GM12878 (cell line): ENCODE data around the gene FFAR3. TPM values are rescaled to one million over a fixed set of nuclear protein-coding genes. Genes with fewer than 3 reads are reported as not detected.

Source experiments
- ATAC-seq: fragments of 200-7000 bp; cut with Tn5 transposase; 3 replicates; pipeline ENCODE4 v1.9.1; 2020; ENCODE audit warnings: mild to moderate bottlenecking, moderate library complexity
- BruUV-seq: library from RNA; stranded (reverse); fragments of 400-500 nt; replicated peaks from 2 replicates; lab custom pipeline; 2021; lab: Mats Ljungman, UMichigan
- CTCF ChIA-PET: fragments of 300-600 bp; sonication (Branson Sonifier 250); formaldehyde crosslinking; extraction: SDS; loops from one replicate; lab custom pipeline; 2021; ENCODE audit warnings: inconsistent platforms; lab: Yijun Ruan, JAX
- POLR2A ChIA-PET: fragments of 350-600 bp; formaldehyde crosslinking; extraction: SDS; loops from one replicate; lab custom pipeline; 2021; ENCODE audit warnings: inconsistent platforms; lab: Charles Lee
- RAD21 ChIA-PET: fragments of 300-600 bp; sonication (Branson Sonifier 250); formaldehyde crosslinking; loops from one replicate; lab custom pipeline; 2023; ENCODE audit warnings: antibody characterized with exemption; ENCODE audit not compliant: unreplicated experiment; lab: Charles Lee
- SMC1A ChIA-PET: fragments of 300-600 bp; sonication (Branson Sonifier 250); formaldehyde crosslinking; loops from one replicate; lab custom pipeline; 2023; ENCODE audit not compliant: unreplicated experiment, uncharacterized antibody; lab: Charles Lee
- DNase-seq: peaks from one replicate; pipeline ENCODE4 v3.0.0-alpha.2; 2011; ENCODE audit warnings: low read depth, low spot score
- FAIRE-seq: peaks from 3 replicates; lab custom pipeline; 2011; peaks lifted over from hg19 to GRCh38; lab: Jason Lieb, UNC
- H2AFZ ChIP-seq: 2 replicates; pipeline ENCODE4 v1.6.0; 2011; ENCODE audit warnings: low read depth, low read length, control low read depth; ENCODE audit not compliant: control insufficient read depth
- H3K27ac ChIP-seq: 2 replicates; pipeline ENCODE4 v1.5.1; 2011; ENCODE audit warnings: control low read depth; ENCODE audit not compliant: control insufficient read depth, insufficient read depth
- H3K27me3 ChIP-seq, 2 experiments: replicated peaks in 1 of 2; 2 replicates each; pipeline versions ENCODE4 v1.6.0 to v1.6.1; 2011; ENCODE audit warnings: low read length in 1 of 2; ENCODE audit not compliant: control insufficient read depth in 2 of 2, insufficient read depth in 2 of 2
- H3K36me3 ChIP-seq, 2 experiments: 2 replicates each; pipeline ENCODE4 v1.5.1; 2011; ENCODE audit warnings: low read length in 1 of 2; ENCODE audit not compliant: control insufficient read depth in 2 of 2, insufficient read depth in 2 of 2
- H3K4me1 ChIP-seq: 2 replicates; pipeline ENCODE4 v1.6.1; 2011; ENCODE audit warnings: mild to moderate bottlenecking, low read length, moderate library complexity, mixed read lengths; ENCODE audit not compliant: control insufficient read depth, insufficient read depth
- H3K4me2 ChIP-seq: 2 replicates; pipeline ENCODE4 v1.6.0; 2011; ENCODE audit warnings: control low read depth; ENCODE audit not compliant: control insufficient read depth, insufficient read depth
- H3K4me3 ChIP-seq: fragments of 200-600 bp; sonication (generic); 2 replicates; pipeline ENCODE4 v1.5.1; 2016
- H3K79me2 ChIP-seq: 2 replicates; pipeline ENCODE4 v1.6.0; 2011; ENCODE audit warnings: low read length; ENCODE audit not compliant: control insufficient read depth, insufficient read depth
- H3K9ac ChIP-seq: 2 replicates; pipeline ENCODE4 v1.8.0; 2011; ENCODE audit warnings: low read length, control low read depth, mixed read lengths; ENCODE audit not compliant: control insufficient read depth, insufficient read depth
- H3K9me3 ChIP-seq: replicated peaks from 3 replicates; pipeline ENCODE4 v1.5.1; 2011; ENCODE audit warnings: mild to moderate bottlenecking, low read length; ENCODE audit not compliant: control insufficient read depth, insufficient read depth
- H4K20me1 ChIP-seq: 2 replicates; pipeline ENCODE4 v1.6.0; 2011; ENCODE audit not compliant: control insufficient read depth, insufficient read depth
- BACH1 ChIP-seq: fragments of 450-650 bp; IDR thresholded peaks from 2 replicates; pipeline ENCODE4 v1.6.1; 2017; ENCODE audit warnings: mild to moderate bottlenecking, borderline replicate concordance
- CHD4 ChIP-seq: fragments of 200-600 bp; sonication (generic); IDR thresholded peaks from 2 replicates; pipeline ENCODE4 v1.6.1; 2016; ENCODE audit warnings: mild to moderate bottlenecking
- EZH2 ChIP-seq: IDR thresholded peaks from 2 replicates; pipeline ENCODE4 v1.6.1; 2012; ENCODE audit warnings: low read depth, mild to moderate bottlenecking, control low read depth, inconsistent platforms, low read length, borderline replicate concordance; ENCODE audit not compliant: control insufficient read depth
- MLLT1 ChIP-seq: fragments of 450-650 bp; IDR thresholded peaks from 2 replicates; pipeline ENCODE4 v1.6.1; 2016; ENCODE audit warnings: mild to moderate bottlenecking
- NFYA ChIP-seq: IDR thresholded peaks from 2 replicates; pipeline ENCODE4 v1.6.1; 2011; ENCODE audit warnings: low read depth, mild to moderate bottlenecking, low read length, improper control_type of control experiment, borderline replicate concordance
- NFYB ChIP-seq: IDR thresholded peaks from 2 replicates; pipeline ENCODE4 v1.6.1; 2011; ENCODE audit warnings: low read depth, mild to moderate bottlenecking, low read length, improper control_type of control experiment, moderate library complexity; ENCODE audit not compliant: insufficient read depth
- NR2C1 ChIP-seq: fragments of 450-650 bp; IDR thresholded peaks from 2 replicates; pipeline ENCODE4 v1.6.1; 2017; ENCODE audit warnings: antibody characterized with exemption, mild to moderate bottlenecking, moderate library complexity
- NR2F1 ChIP-seq: fragments of 450-650 bp; conservative IDR thresholded peaks from 2 replicates; pipeline ENCODE4 v1.6.1; 2017; ENCODE audit warnings: mild to moderate bottlenecking
- POLR2AphosphoS2 ChIP-seq: IDR thresholded peaks from 2 replicates; pipeline ENCODE4 v1.6.1; 2011; ENCODE audit warnings: low read depth, mild to moderate bottlenecking, low read length, improper control_type of control experiment, moderate library complexity
- SIX5 ChIP-seq: IDR thresholded peaks from 2 replicates; pipeline ENCODE4 v1.6.1; 2011; ENCODE audit warnings: mild to moderate bottlenecking, low read depth, low read length, moderate library complexity; ENCODE audit not compliant: severe bottlenecking
- SMAD1 ChIP-seq: fragments of 450-650 bp; IDR thresholded peaks from 2 replicates; pipeline ENCODE4 v1.6.1; 2018; ENCODE audit warnings: mild to moderate bottlenecking, low read depth; ENCODE audit not compliant: partially characterized antibody
- SMAD5 ChIP-seq: IDR thresholded peaks from 2 replicates; pipeline ENCODE4 v1.6.1; 2016; ENCODE audit warnings: antibody characterized with exemption, low read depth
- SP1 ChIP-seq: IDR thresholded peaks from one replicate; pipeline ENCODE4 v1.6.1; 2011; ENCODE audit warnings: low read depth, low read length
- TCF12 ChIP-seq: IDR thresholded peaks from 2 replicates; pipeline ENCODE4 v1.6.1; 2011; ENCODE audit warnings: low read depth, mild to moderate bottlenecking, low read length
- YBX1 ChIP-seq: fragments of 450-650 bp; IDR thresholded peaks from 2 replicates; pipeline ENCODE4 v1.6.1; 2016; ENCODE audit warnings: antibody characterized with exemption
- YY1 ChIP-seq: IDR thresholded peaks from 2 replicates; pipeline ENCODE4 v1.6.1; 2011; ENCODE audit warnings: low read depth, mild to moderate bottlenecking, low read length
- ZNF207 ChIP-seq: fragments of 450-650 bp; IDR thresholded peaks from 2 replicates; pipeline ENCODE4 v1.6.1; 2014; ENCODE audit warnings: antibody characterized with exemption, mild to moderate bottlenecking, borderline replicate concordance
- ZNF384 ChIP-seq: IDR thresholded peaks from 2 replicates; pipeline ENCODE4 v1.6.1; 2012; ENCODE audit warnings: low read depth, mild to moderate bottlenecking, low read length, improper control_type of control experiment, borderline replicate concordance
- WGBS: methylation state at CpG from one replicate; pipeline ENCODE4 v1.1.6; 2016; ENCODE audit warnings: low lambda C conversion rate; ENCODE audit not compliant: insufficient replicate concordance, insufficient coverage; ENCODE audit errors: missing lambda C conversion rate; 5-methylcytosine and 5-hydroxymethylcytosine counted together
- in situ Hi-C: fragments of 300-500 bp; cut with MboI; formaldehyde crosslinking; loops from 9 replicates; pipeline ENCODE4 v1.14.3; 2018; ENCODE audit warnings: mixed read lengths
- intact Hi-C: fragments of 100-400 bp; cut with micrococcal nuclease; formaldehyde crosslinking; loops from one replicate; pipeline ENCODE4 v1.14.2; 2022; ENCODE audit not compliant: unreplicated experiment
- polyA plus RNA-seq, 11 experiments: library from polyadenylated mRNA; depleted of rRNA in 4 of 11; unstranded in 6 of 11; stranded (reverse) in 5 of 11; fragments of >200 nt; fragmentation: Nextera tagmentation in 4 of 11; fragmentation: Illumina TruSeq in 1 of 11; extraction: Ambion mirVana in 4 of 11; extraction: Trizol in 1 of 11; gene quantifications; 1 replicate in 1 of 11; 2 replicates in 10 of 11; pipeline versions ENCODE4 v1.2.1 to v1.2.3, GENCODE V29; 2011 to 2016; ENCODE audit warnings: inconsistent platforms in 2 of 11, missing spikeins in 2 of 11, low read depth in 1 of 11
- total RNA-seq, 4 experiments: library from RNA; depleted of rRNA in 3 of 4; stranded (reverse); fragments of >200 nt in 3 of 4; fragmentation: Illumina TruSeq in 1 of 4; extraction: Trizol in 1 of 4; gene quantifications; 2 replicates each; pipeline versions ENCODE4 v1.2.1 to v1.2.3, GENCODE V29; 2013 to 2021
- TF ChIP-seq, protein P1 (sequence below): fragments of 450-650 bp; IDR thresholded peaks from 2 replicates; pipeline ENCODE4 v1.6.1; 2017; ENCODE audit warnings: mild to moderate bottlenecking, moderate library complexity
- TF ChIP-seq, protein P2 (sequence below): IDR thresholded peaks from 2 replicates; pipeline ENCODE4 v1.6.1; 2012; ENCODE audit warnings: low read depth, low read length, improper control_type of control experiment

Gene FFAR3
- total and polyA plus RNA-seq, 10 of the 15 experiments (the other 5 are each of a cell fraction or from before 2014, with no cell fraction given): 0.15 to 0.18 TPM; not detected in 8

DNA sequence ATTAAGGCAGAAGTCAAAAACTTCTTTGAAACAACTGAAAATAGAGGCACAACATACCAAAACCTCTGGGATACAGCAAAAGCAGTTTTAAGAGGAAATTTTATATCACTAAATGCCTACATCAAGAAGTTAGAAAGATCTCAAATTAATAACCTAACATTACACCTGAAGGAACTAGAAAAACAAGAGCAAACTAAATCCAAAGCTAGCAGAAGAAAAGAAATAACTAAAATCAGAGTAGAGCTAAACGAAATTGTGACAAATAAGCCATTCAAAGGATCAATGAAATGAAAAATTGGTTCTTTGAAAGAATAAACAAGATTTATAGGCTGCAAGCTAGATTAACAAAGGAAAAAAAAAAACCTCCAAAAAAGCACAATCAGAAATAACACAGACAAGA lies 10.1 kb downstream of the FFAR3 start:
- SMC1A ChIA-PET: no interaction called here

More for the DNA sequence above, 10.1 kb downstream of the FFAR3 start:
- TF ChIP-seq ZNF384: no peak
- TF ChIP-seq BACH1: no peak
- TF ChIP-seq, protein P1, sequence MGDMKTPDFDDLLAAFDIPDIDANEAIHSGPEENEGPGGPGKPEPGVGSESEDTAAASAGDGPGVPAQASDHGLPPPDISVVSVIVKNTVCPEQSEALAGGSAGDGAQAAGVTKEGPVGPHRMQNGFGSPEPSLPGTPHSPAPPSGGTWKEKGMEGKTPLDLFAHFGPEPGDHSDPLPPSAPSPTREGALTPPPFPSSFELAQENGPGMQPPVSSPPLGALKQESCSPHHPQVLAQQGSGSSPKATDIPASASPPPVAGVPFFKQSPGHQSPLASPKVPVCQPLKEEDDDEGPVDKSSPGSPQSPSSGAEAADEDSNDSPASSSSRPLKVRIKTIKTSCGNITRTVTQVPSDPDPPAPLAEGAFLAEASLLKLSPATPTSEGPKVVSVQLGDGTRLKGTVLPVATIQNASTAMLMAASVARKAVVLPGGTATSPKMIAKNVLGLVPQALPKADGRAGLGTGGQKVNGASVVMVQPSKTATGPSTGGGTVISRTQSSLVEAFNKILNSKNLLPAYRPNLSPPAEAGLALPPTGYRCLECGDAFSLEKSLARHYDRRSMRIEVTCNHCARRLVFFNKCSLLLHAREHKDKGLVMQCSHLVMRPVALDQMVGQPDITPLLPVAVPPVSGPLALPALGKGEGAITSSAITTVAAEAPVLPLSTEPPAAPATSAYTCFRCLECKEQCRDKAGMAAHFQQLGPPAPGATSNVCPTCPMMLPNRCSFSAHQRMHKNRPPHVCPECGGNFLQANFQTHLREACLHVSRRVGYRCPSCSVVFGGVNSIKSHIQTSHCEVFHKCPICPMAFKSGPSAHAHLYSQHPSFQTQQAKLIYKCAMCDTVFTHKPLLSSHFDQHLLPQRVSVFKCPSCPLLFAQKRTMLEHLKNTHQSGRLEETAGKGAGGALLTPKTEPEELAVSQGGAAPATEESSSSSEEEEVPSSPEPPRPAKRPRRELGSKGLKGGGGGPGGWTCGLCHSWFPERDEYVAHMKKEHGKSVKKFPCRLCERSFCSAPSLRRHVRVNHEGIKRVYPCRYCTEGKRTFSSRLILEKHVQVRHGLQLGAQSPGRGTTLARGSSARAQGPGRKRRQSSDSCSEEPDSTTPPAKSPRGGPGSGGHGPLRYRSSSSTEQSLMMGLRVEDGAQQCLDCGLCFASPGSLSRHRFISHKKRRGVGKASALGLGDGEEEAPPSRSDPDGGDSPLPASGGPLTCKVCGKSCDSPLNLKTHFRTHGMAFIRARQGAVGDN: no peak
- TF ChIP-seq, protein P2, sequence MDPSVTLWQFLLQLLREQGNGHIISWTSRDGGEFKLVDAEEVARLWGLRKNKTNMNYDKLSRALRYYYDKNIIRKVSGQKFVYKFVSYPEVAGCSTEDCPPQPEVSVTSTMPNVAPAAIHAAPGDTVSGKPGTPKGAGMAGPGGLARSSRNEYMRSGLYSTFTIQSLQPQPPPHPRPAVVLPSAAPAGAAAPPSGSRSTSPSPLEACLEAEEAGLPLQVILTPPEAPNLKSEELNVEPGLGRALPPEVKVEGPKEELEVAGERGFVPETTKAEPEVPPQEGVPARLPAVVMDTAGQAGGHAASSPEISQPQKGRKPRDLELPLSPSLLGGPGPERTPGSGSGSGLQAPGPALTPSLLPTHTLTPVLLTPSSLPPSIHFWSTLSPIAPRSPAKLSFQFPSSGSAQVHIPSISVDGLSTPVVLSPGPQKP: no peak
- no peak for TF ChIP-seq SMAD1
- no peak for TF ChIP-seq SIX5
- TF ChIP-seq NR2F1: no peak
- TF ChIP-seq NR2C1: no peak
- no peak for TF ChIP-seq SP1
- TF ChIP-seq NFYA: no peak
- TF ChIP-seq TCF12: no peak
- no peak for TF ChIP-seq YY1
- TF ChIP-seq YBX1: no peak
- TF ChIP-seq MLLT1: no peak
- no peak for TF ChIP-seq SMAD5
- no peak for TF ChIP-seq NFYB
- TF ChIP-seq ZNF207: no peak
- no peak for TF ChIP-seq CHD4
- no peak for TF ChIP-seq POLR2AphosphoS2
- TF ChIP-seq EZH2: no peak
- intact Hi-C loops (no loop called here), in situ Hi-C loops (no loop called here)
- Histone ChIP-seq H3K4me1 (no peaks in the 10 kb centered on the region), H4K20me1 (no peaks in the 10 kb centered on the region), H3K9ac (no peak overlapping the region), H3K4me2 (no peak overlapping the region), H3K9me3 (no peaks in the 10 kb centered on the region; the same call in 2 of the 3 replicates), H3K36me3 (no peaks in the 10 kb centered on the region), H2AFZ (no peak overlapping the region), H3K79me2 (no peaks in the 10 kb centered on the region), H3K27me3 (no peaks in the 10 kb centered on the region), H3K4me3 (no peak overlapping the region), H3K27ac (no peak overlapping the region)
- ChIA-PET POLR2A (interaction anchor here (0.6 kb wide), 1 partner anchor 31 kb away, joined by 3 read pairs; no protein-coding TSS in a partner anchor), RAD21 (interaction anchor here (0.9 kb wide), 1 partner anchor 29 kb away, joined by 4 read pairs; no protein-coding TSS in a partner anchor), CTCF (interaction anchor here (0.9 kb wide), 1 partner anchor 12 kb away, joined by 3 read pairs; no protein-coding TSS in a partner anchor)
- WGBS: 17% methylated on average over 1 of the region's 1 CpG
- ATAC-seq (no peak), FAIRE-seq (no peak), DNase-seq (no peak)
- no TSS peak for BruUV-seq
